ENCODE measurements around the gene SELENOH. TPM values are rescaled to one million over a fixed set of nuclear protein-coding genes. Genes with fewer than 3 reads are reported as not detected.
A peak's percentile ranks its signal among the peaks of the same experiment; 100 is the strongest.

SELENOH gene
- total and polyA plus RNA-seq, 12 donors = 33.8 to 327 (median 198) TPM

DNA sequence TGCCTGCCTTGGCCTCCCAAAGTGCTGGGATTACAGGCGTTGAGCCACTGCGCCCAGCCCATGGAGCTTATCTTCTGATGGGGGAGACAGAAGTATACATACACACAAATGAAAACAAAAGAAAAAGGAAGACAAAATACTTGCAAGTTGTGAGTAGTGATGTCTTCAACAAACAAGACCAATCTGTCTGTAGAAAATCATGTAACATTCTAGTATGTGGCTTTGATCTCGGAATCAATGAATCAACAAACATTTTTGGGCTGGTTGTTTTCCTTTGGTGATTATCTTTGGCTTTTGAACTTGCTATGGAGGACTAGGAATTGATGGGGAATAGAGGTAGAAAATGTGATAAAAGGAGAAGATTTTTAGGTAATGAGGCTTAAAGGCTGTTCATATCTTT, 16.9 kb downstream of the SELENOH start:
- no peak overlapping the region for H3K27ac ChIP-seq
- intact Hi-C loops (cut with DNase I) = no loop called here
- no peaks in the 10 kb centered on the region for H3K9me3 ChIP-seq (replicated peaks in 1 of 3)
- peaks cover 0 to 5% of the 10 kb centered on the region in 2 donors for H3K4me1 ChIP-seq (replicated peaks in 1 of 2)
- DNase-seq = no peak
- TF ChIP-seq POLR2A (IDR thresholded peaks at IDR 0.05) = no peak
- TF ChIP-seq, protein P1, sequence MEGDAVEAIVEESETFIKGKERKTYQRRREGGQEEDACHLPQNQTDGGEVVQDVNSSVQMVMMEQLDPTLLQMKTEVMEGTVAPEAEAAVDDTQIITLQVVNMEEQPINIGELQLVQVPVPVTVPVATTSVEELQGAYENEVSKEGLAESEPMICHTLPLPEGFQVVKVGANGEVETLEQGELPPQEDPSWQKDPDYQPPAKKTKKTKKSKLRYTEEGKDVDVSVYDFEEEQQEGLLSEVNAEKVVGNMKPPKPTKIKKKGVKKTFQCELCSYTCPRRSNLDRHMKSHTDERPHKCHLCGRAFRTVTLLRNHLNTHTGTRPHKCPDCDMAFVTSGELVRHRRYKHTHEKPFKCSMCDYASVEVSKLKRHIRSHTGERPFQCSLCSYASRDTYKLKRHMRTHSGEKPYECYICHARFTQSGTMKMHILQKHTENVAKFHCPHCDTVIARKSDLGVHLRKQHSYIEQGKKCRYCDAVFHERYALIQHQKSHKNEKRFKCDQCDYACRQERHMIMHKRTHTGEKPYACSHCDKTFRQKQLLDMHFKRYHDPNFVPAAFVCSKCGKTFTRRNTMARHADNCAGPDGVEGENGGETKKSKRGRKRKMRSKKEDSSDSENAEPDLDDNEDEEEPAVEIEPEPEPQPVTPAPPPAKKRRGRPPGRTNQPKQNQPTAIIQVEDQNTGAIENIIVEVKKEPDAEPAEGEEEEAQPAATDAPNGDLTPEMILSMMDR (IDR thresholded peaks at IDR 0.05) = no peak
- H3K4me3 ChIP-seq = no peak overlapping the region
- H3K36me3 ChIP-seq (replicated peaks in 1 of 2) = no peaks in the 10 kb centered on the region
- H3K27me3 ChIP-seq = no peaks in the 10 kb centered on the region
- WGBS, 4 donors = 86 to 90% (median 88%) methylated on average over 3 of the region's 3 CpGs

DNA sequence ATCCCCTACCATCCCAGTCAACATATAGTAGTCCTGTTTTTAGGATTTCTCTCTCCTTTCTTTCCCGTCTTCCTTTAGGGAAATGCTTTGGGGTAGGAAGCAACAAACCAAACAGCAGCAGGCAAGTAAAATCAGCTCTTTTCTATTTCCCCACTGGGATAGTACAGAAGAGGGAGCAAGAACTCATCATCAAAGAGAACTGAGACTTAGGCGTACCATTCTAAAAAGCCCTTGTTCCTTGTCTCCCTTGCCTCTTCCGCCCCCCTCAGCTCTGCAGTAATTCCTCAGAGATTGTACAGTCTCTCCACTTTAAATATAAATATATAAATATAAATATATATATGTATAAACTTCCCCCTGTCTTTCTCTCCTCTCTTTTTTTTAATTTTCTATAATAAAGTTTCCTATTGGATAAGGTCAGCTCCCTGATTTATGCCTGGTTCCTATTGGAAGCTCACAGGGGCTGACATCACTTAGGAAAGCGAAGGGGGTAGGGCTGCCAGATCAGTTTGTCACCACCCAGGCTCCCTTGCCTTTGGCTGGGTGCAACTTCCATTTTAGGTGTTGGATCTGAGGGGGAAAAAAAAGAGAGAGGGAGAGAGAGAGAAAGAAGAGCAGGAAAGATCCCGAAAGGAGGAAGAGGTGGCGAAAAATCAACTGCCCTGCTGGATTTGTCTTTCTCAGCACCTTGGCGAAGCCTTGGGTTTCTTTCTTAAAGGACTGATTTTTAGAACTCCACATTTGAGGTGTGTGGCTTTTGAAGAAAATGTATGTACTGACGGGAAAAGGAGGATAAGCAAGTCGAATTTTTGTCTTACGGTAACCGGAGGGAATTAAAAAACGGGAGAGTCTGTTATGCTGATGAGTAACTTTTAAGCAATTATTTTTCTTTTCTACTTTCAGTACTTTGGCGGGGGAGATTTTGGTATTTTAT, 20.3 kb downstream of the SELENOH start, which contains the start of gene CTNND1:
Gene CTNND1 (plus strand): TSS at position 502 of the 934 bp plus-strand sequence. CDS start 29,677 bp downstream, outside the sequence.
- Histone ChIP-seq H3K9me3 (replicated peaks in 1 of 3) (no peaks in the 10 kb centered on the region), H3K4me1 (replicated peaks in 1 of 2) (peaks cover 27 to 28% of the 10 kb centered on the region in 2 donors), H3K27ac (peak within 1 kb of the TSS; percentile 81 to 94 (median 92)), H3K4me3 (peak within 1 kb of the TSS; percentile 35 to 61 (median 48)), H3K27me3 (no peaks in the 10 kb centered on the region), H3K36me3 (replicated peaks in 1 of 2) (no peaks in the 10 kb centered on the region)
- peak; percentile 34 to 94 for TF ChIP-seq POLR2A (IDR thresholded peaks at IDR 0.05)
- TF ChIP-seq, protein P1 (IDR thresholded peaks at IDR 0.05) = peak in 2 of 6 experiments; percentile 21 to 25
- intact Hi-C loops (cut with DNase I) = no loop called here
- DNase-seq = peak; percentile 88 to 97 (median 95)
- 3 to 6% (median 4%) methylated on average over 13 of the region's 13 CpGs for WGBS, 4 donors

DNA sequence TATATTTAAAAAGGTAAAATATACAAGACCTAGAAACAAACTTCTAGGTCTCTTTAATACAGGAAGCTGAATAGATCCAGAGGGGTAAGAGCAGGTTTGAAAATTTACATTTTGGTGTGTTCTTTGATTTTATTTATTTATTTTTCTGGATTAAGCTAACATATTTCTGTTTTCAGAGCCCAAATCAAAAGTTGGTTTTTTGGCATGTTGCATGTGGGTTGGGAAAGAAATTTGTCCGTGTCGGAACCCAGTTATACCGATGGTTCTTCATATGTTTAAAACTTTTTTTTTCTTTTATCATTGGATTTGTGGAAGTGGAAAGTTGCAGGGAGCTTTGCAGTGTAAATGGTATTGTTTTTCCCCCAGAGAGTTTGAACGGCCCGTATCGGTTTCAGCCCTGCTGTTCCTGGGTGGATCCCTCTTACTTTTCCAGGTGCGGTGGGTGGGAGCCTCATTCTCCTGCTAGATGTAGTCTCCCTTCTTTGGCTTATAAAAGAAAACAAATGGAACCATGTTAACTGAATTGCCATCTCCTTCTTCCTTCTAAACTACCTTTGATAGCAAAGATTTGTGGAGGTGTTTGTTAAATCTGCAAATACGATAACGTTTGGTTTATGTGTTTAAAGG, 21.1 kb downstream of the SELENOH start:
- TF ChIP-seq, protein P1 (IDR thresholded peaks at IDR 0.05) = no peak
- no peak for TF ChIP-seq POLR2A (IDR thresholded peaks at IDR 0.05)
- DNase-seq = peak in 1 of 7 donors; percentile 18
- Histone ChIP-seq H3K27me3 (no peaks in the 10 kb centered on the region), H3K9me3 (replicated peaks in 1 of 3) (no peaks in the 10 kb centered on the region), H3K27ac (peak overlapping the region; percentile 77 to 94 (median 92)), H3K4me3 (peak overlapping the region; percentile 35 to 61 (median 48)), H3K36me3 (replicated peaks in 1 of 2) (no peaks in the 10 kb centered on the region), H3K4me1 (replicated peaks in 1 of 2) (peaks cover 27 to 36% of the 10 kb centered on the region in 2 donors)
- 0 to 3% (median 1%) methylated on average over 9 of the region's 9 CpGs for WGBS, 4 donors
- intact Hi-C loops (cut with DNase I) = no loop called here

DNA sequence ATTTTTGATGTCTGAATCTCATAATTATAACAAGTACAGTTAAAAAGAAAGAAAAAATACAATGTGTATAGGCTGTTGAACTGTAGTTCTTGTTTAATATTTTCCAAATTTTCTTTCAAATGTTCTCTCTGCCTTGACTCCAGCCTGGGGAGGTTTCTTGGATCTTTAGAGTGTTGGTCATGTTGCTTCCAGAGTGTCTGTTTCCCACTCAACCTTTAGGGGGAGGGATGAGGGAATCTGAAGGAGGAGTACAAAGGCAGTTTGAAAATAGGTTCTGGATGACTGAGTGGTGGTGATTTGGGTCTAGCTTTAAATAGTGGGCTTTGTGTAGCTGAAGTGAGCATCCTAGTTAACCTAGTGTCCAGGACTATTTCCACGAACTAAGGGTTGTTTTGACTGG, 22.3 kb downstream of the SELENOH start:
- Histone ChIP-seq H3K36me3 (replicated peaks in 1 of 2) (no peaks in the 10 kb centered on the region), H3K27me3 (no peaks in the 10 kb centered on the region), H3K4me1 (replicated peaks in 1 of 2) (peaks cover 29 to 43% of the 10 kb centered on the region in 2 donors), H3K27ac (peak overlapping the region in 2 of 5 donors; percentile 21 to 89), H3K4me3 (peak overlapping the region in 2 of 4 donors; percentile 35 to 61), H3K9me3 (replicated peaks in 1 of 3) (no peaks in the 10 kb centered on the region)
- 0 to 18% (median 9%) methylated on average over 1 of the region's 1 CpG for WGBS, 4 donors
- TF ChIP-seq POLR2A (IDR thresholded peaks at IDR 0.05) = no peak
- TF ChIP-seq, protein P1 (IDR thresholded peaks at IDR 0.05) = peak in 5 of 6 experiments; percentile 15 to 42 (median 28)
- no peak for DNase-seq
- intact Hi-C loops (cut with DNase I) = no loop called here
